ENCODE measurements around the gene DTL.

The DTL gene

GRCh38 chr1:212137854-212138253, 102.3 kb downstream of the DTL start:
- H3K4me3 ChIP-seq (ENCODE audit: low read length), result no peak overlapping the region
- TF ChIP-seq, protein P1, sequence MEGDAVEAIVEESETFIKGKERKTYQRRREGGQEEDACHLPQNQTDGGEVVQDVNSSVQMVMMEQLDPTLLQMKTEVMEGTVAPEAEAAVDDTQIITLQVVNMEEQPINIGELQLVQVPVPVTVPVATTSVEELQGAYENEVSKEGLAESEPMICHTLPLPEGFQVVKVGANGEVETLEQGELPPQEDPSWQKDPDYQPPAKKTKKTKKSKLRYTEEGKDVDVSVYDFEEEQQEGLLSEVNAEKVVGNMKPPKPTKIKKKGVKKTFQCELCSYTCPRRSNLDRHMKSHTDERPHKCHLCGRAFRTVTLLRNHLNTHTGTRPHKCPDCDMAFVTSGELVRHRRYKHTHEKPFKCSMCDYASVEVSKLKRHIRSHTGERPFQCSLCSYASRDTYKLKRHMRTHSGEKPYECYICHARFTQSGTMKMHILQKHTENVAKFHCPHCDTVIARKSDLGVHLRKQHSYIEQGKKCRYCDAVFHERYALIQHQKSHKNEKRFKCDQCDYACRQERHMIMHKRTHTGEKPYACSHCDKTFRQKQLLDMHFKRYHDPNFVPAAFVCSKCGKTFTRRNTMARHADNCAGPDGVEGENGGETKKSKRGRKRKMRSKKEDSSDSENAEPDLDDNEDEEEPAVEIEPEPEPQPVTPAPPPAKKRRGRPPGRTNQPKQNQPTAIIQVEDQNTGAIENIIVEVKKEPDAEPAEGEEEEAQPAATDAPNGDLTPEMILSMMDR (conservative IDR thresholded peaks at IDR 0.05; ENCODE audit: low read depth, low read length), result no peak
- DNase-seq (ENCODE audit: low read depth), result no peak

GRCh38 chr1:212138457-212138856, 102.9 kb downstream of the DTL start:
- H3K4me3 ChIP-seq (ENCODE audit: low read length), result no peak overlapping the region
- TF ChIP-seq, protein P1 (conservative IDR thresholded peaks at IDR 0.05; ENCODE audit: low read depth, low read length), result peak; percentile 27
- DNase-seq (ENCODE audit: low read depth), result no peak

GRCh38 chr1:212139526-212140135, 104.1 kb downstream of the DTL start:
- TF ChIP-seq, protein P1 (conservative IDR thresholded peaks at IDR 0.05; ENCODE audit: low read depth, low read length), result no peak
- H3K4me3 ChIP-seq (ENCODE audit: low read length), result no peak overlapping the region
- no peak for DNase-seq (ENCODE audit: low read depth)

DNA sequence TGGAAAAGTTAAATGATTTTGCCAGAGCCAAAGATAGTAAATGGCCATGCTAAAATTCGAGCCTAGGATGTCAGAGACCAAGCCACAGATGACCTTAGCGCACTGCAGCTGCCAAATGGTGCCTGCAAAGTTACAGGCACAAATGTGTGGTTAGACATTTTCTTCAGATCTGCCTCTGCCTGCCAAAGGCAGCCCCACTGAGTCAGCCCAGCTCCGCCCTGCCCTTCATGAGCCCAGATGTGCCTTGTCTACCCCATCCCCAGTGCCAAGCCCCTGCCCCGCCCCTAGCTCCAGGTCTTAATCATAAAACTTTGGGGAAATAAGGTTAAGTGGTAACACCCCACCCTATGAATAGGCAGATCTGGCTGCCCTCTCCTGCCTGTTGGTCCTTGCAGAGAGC, 105.9 kb downstream of the DTL start:
- H3K4me3 ChIP-seq (ENCODE audit: low read length), result no peak overlapping the region
- DNase-seq (ENCODE audit: low read depth), result no peak
- TF ChIP-seq, protein P1 (conservative IDR thresholded peaks at IDR 0.05; ENCODE audit: low read depth, low read length), result no peak

GRCh38 chr1:212142883-212143530, 107.5 kb downstream of the DTL start:
- no peak for DNase-seq (ENCODE audit: low read depth)
- H3K4me3 ChIP-seq (ENCODE audit: low read length), result no peak overlapping the region
- TF ChIP-seq, protein P1 (conservative IDR thresholded peaks at IDR 0.05; ENCODE audit: low read depth, low read length), result no peak

- TF ChIP-seq, protein P1 (conservative IDR thresholded peaks at IDR 0.05; ENCODE audit: low read depth, low read length), result no peak
- no peak overlapping the region for H3K4me3 ChIP-seq (ENCODE audit: low read length)
- no peak for DNase-seq (ENCODE audit: low read depth)
Observed at GRCh38 chr1:212147581-212148033, 112.1 kb downstream of the DTL start.

GRCh38 chr1:212149566-212149965, 114.0 kb downstream of the DTL start:
- DNase-seq (ENCODE audit: low read depth), result no peak
- TF ChIP-seq, protein P1 (conservative IDR thresholded peaks at IDR 0.05; ENCODE audit: low read depth, low read length), result no peak

More at GRCh38 chr1:212149566-212149965, 114.0 kb downstream of the DTL start:
- no peak overlapping the region for H3K4me3 ChIP-seq (ENCODE audit: low read length)

Measured in retinal pigment epithelial cell (primary cell).